WERI-Rb-1 (cell line): ENCODE data around the gene AHCTF1.
A peak's percentile ranks its signal among the peaks of the same experiment; 100 is the strongest.
"Not testable (repeated sequence)": the region's sequence is repeated elsewhere in the genome, so short reads cannot be mapped to it uniquely, and the experiment has no call there.

Source experiments
- DNase-seq: peaks from one replicate; pipeline ENCODE4 v3.0.0-alpha.2; 2020
- H3K27ac ChIP-seq: fragments of 250-450 bp; sonication (Bioruptor Pico); 2 replicates; pipeline ENCODE4 v1.5.1; 2020; ENCODE audit warnings: mild to moderate bottlenecking, moderate library complexity
- H3K27me3 ChIP-seq: fragments of 250-450 bp; sonication (Bioruptor Pico); 2 replicates; pipeline ENCODE4 v1.5.1; 2021; ENCODE audit warnings: mild to moderate bottlenecking, low read depth, moderate library complexity; ENCODE audit not compliant: insufficient read depth, severe bottlenecking
- H3K36me3 ChIP-seq: fragments of 250-450 bp; sonication (Bioruptor Pico); 2 replicates; pipeline ENCODE4 v1.5.1; 2020; ENCODE audit warnings: mild to moderate bottlenecking, moderate library complexity
- H3K4me3 ChIP-seq: 2 replicates; pipeline ENCODE4 v1.5.1; 2011; ENCODE audit warnings: low read depth, mild to moderate bottlenecking, control low read depth, low read length
- H3K9me3 ChIP-seq: fragments of 250-450 bp; sonication (Bioruptor Pico); 2 replicates; pipeline ENCODE4 v1.5.1; 2021; ENCODE audit warnings: mild to moderate bottlenecking, moderate library complexity; ENCODE audit not compliant: severe bottlenecking
- CTCF ChIP-seq: IDR thresholded peaks from 2 replicates; pipeline ENCODE4 v1.5.1; 2011; ENCODE audit warnings: low read depth, mild to moderate bottlenecking, control low read depth, inconsistent platforms, low read length

AHCTF1 gene

GRCh38 chr1:246815693-246816270 is 116.0 kb downstream of the AHCTF1 start:
- DNase-seq, result no peak
- Histone ChIP-seq H3K4me3 (no peak overlapping the region), H3K36me3 (no peaks in the 10 kb centered on the region), H3K27me3 (no peaks in the 10 kb centered on the region), H3K9me3 (peaks cover 9% of the 10 kb centered on the region), H3K27ac (no peak overlapping the region)
- no peak for TF ChIP-seq CTCF

DNA sequence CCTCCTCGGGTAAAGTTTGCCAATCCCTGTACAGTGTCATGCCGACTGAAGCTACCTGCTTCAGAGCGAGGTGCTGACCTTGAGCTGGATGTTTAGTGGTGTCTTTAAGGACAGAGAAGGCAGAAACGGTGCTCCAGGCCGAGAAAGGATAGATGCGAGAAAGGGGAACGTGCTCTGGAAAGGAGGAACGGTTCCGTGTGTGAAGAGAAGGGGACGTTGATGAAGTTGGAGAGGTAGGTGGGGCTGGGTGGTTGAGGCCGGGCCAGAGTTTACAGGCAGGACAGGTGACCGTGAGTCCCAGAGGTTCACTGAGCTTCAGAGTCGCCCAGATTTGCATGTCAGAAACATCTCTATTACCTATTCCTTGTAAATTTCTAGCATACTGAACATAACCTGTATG is 116.9 kb downstream of the AHCTF1 start:
- H3K9me3 ChIP-seq, result peaks cover 9% of the 10 kb centered on the region
- no peak overlapping the region for H3K4me3 ChIP-seq
- no peaks in the 10 kb centered on the region for H3K27me3 ChIP-seq
- no peaks in the 10 kb centered on the region for H3K36me3 ChIP-seq
- no peak overlapping the region for H3K27ac ChIP-seq
- no peak for TF ChIP-seq CTCF
- no peak for DNase-seq

DNA sequence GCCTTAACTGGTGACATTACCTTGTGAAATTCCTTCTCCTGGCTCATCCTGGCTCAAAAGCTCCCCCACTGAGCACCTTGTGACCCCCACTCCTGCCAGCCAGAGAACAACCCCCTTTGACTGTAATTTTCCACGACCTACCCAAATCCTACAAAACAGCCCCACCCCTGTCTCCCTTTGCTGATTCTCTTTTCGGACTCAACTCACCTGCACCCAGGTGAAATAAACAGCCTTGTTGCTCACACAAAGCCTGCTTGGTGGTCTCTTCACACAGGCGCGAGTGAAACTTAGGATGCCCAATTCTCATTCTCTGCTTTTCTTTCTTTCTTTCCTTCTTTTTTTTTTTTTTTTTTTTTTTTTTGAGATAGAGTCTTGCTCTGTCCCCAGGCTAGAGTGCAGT is 118.4 kb downstream of the AHCTF1 start:
- H3K4me3 ChIP-seq, DNase-seq, H3K27ac ChIP-seq, H3K27me3 ChIP-seq, H3K36me3 ChIP-seq, H3K9me3 ChIP-seq: not testable (repeated sequence)

- Histone ChIP-seq H3K9me3 (peaks cover 3% of the 10 kb centered on the region), H3K36me3 (no peaks in the 10 kb centered on the region), H3K27ac (no peak overlapping the region), H3K4me3 (no peak overlapping the region), H3K27me3 (no peaks in the 10 kb centered on the region)
- no peak for TF ChIP-seq CTCF
- DNase-seq, result no peak
These were observed 119.8 kb downstream of the AHCTF1 start for GRCh38 chr1:246811985-246812384.

- H3K27ac ChIP-seq, result no peak overlapping the region
- no peaks in the 10 kb centered on the region for H3K36me3 ChIP-seq
- H3K27me3 ChIP-seq, result no peaks in the 10 kb centered on the region
- DNase-seq, result no peak
- TF ChIP-seq CTCF, result peak; percentile 37; the same call in 1 of the 2 replicates
- H3K9me3 ChIP-seq, result peaks cover 3% of the 10 kb centered on the region
- no peak overlapping the region for H3K4me3 ChIP-seq
These were observed 122.3 kb downstream of the AHCTF1 start for GRCh38 chr1:246809473-246809872.

DNA sequence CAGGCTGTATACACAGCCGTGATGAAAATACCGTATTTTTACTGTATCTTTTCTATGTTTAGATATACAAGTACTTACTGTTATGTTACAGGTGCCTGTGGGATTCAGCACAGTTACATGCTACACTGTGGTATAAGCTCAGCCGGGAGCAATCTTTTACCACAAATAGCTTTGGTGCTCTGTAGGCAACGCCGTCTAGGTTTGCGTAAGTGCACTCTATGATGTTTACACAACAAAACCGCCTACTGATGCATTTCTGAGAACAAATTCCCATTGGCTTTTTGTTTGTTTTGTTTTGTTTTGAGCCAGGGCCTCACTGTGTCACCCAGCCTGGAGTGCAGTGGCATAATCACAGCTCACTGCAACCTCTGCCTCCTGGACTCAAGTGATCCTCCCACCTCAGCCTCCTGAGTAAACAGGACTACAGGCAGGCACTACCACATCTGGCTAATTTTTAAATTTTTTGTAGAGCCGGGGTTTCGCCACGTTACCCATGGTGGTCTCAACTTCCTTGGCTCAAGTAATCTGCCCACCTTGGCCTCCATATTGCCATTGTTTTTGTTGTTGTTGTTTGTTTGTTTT is 126.5 kb downstream of the AHCTF1 start:
- Histone ChIP-seq H3K27me3 (no peaks in the 10 kb centered on the region), H3K4me3 (no peak overlapping the region), H3K36me3 (no peaks in the 10 kb centered on the region), H3K9me3 (peaks cover 2% of the 10 kb centered on the region), H3K27ac (no peak overlapping the region)
- TF ChIP-seq CTCF, result no peak
- no peak for DNase-seq
